CD8-positive, alpha-beta memory T cell (primary cell): Measurements from ENCODE around the gene TRIP13. TPM values are rescaled to one million over a fixed set of nuclear protein-coding genes. Genes with fewer than 3 reads are reported as not detected.
A peak's percentile ranks its signal among the peaks of the same experiment; 100 is the strongest.

Experiments
- CTCF ChIA-PET: fragments of 350-600 bp; sonication (Branson Sonifier 250); formaldehyde crosslinking; loops from one replicate; lab custom pipeline; 2021; ENCODE audit warnings: antibody characterized with exemption; lab: Charles Lee
- POLR2A ChIA-PET: fragments of 350-600 bp; sonication (Branson Sonifier 250); formaldehyde crosslinking; loops from one replicate; lab custom pipeline; 2021; ENCODE audit warnings: antibody characterized with exemption; lab: Charles Lee
- DNase-seq, 5 donors: peaks; one replicate each; pipeline versions ENCODE4 v3.0.0 to v3.0.0-alpha.2; 2020 to 2022; ENCODE audit warnings: mixed read lengths in 1 of 5
- H3K27ac ChIP-seq: one replicate; pipeline ENCODE4 v1.7.0; 2013; ENCODE audit warnings: low read depth, mild to moderate bottlenecking, low read length, moderate library complexity
- H3K27me3 ChIP-seq: 2 replicates; pipeline ENCODE4 v1.7.0; 2013; ENCODE audit warnings: low read length, mild to moderate bottlenecking; ENCODE audit not compliant: insufficient read depth, poor library complexity, severe bottlenecking
- H3K36me3 ChIP-seq: 2 replicates; pipeline ENCODE4 v1.7.0; 2013; ENCODE audit warnings: mild to moderate bottlenecking, low read length, moderate library complexity; ENCODE audit not compliant: insufficient read depth
- H3K4me1 ChIP-seq: 2 replicates; pipeline ENCODE4 v1.7.0; 2013; ENCODE audit warnings: mild to moderate bottlenecking, low read length, moderate library complexity; ENCODE audit not compliant: insufficient read depth
- H3K4me3 ChIP-seq: 2 replicates; pipeline ENCODE4 v1.7.0; 2013; ENCODE audit warnings: mild to moderate bottlenecking, low read length
- H3K9me3 ChIP-seq: 2 replicates; pipeline ENCODE4 v1.7.0; 2013; ENCODE audit warnings: mild to moderate bottlenecking, low read length
- H3K27ac Mint-ChIP-seq, 8 donors: one replicate each; pipeline ENCODE4 v1.8.0; 2020 to 2021; ENCODE audit warnings: mixed read lengths in 8 of 8, mild to moderate bottlenecking in 6 of 8, inconsistent platforms in 3 of 8, moderate library complexity in 3 of 8
- H3K27me3 Mint-ChIP-seq, 2 donors: one replicate each; pipeline ENCODE4 v1.8.0; 2020 to 2021; ENCODE audit warnings: mixed read lengths in 2 of 2, mild to moderate bottlenecking in 1 of 2, moderate library complexity in 1 of 2
- H3K36me3 Mint-ChIP-seq, 3 donors: one replicate each; pipeline ENCODE4 v1.8.0; 2020 to 2021; ENCODE audit warnings: mixed read lengths in 3 of 3, inconsistent platforms in 1 of 3, mild to moderate bottlenecking in 1 of 3
- H3K4me1 Mint-ChIP-seq, 3 donors: one replicate each; pipeline ENCODE4 v1.8.0; 2020 to 2021; ENCODE audit warnings: mixed read lengths in 3 of 3, inconsistent platforms in 1 of 3, mild to moderate bottlenecking in 1 of 3
- H3K4me3 Mint-ChIP-seq, 7 donors: one replicate each; pipeline ENCODE4 v1.8.0; 2020 to 2021; ENCODE audit warnings: mixed read lengths in 7 of 7, mild to moderate bottlenecking in 6 of 7, moderate library complexity in 4 of 7, inconsistent platforms in 2 of 7
- H3K9me3 Mint-ChIP-seq, 5 donors: one replicate each; pipeline ENCODE4 v1.8.0; 2020 to 2022; ENCODE audit warnings: mixed read lengths in 5 of 5, mild to moderate bottlenecking in 3 of 5, moderate library complexity in 2 of 5, inconsistent platforms in 1 of 5
- polyA plus RNA-seq: library from polyadenylated mRNA; unstranded; fragments of 300-500 nt; fragmentation: Illumina TruSeq; gene quantifications from one replicate; pipeline ENCODE4 v1.2.3, GENCODE V29; 2021
- total RNA-seq, 2 experiments: library from RNA; stranded (reverse); gene quantifications; one replicate each; pipeline ENCODE4 v1.2.3, GENCODE V29; 2021

TRIP13 gene
- total and polyA plus RNA-seq, 3 experiments from 2014 or later, result 0.12 to 40.7 (median 37.5) TPM

DNA sequence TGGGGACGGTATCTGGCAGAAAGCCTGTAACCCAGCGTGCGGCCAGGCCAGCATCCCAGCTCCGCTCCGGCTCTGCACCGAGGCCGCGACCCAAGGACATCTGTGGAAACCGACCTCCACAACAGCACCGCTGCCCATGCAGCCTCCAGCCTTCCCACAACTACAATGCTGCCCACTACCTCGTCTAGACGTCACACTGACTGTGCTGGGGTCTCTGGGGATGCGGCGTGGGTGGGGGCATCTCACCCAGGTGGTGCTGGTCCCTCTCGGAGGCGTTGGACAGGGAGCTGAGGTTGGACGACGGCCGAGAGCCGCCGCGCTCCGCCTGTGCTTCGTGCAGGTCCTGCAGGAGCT, 27.5 kb upstream of the TRIP13 start:
- H3K4me3 Mint-ChIP-seq, result no peak overlapping the region
- H3K4me1 Mint-ChIP-seq, result peaks cover 0 to 8% (median 0%) of the 10 kb centered on the region in 3 donors
- H3K27me3 Mint-ChIP-seq, result no peaks in the 10 kb centered on the region
- peaks cover 28% of the 10 kb centered on the region for H3K36me3 ChIP-seq
- H3K27ac Mint-ChIP-seq, result no peak overlapping the region
- DNase-seq, result no peak
- H3K9me3 Mint-ChIP-seq, result no peaks in the 10 kb centered on the region
- no peak overlapping the region for H3K27ac ChIP-seq
- no peaks in the 10 kb centered on the region for H3K27me3 ChIP-seq
- no peaks in the 10 kb centered on the region for H3K9me3 ChIP-seq
- peaks cover 10 to 78% (median 21%) of the 10 kb centered on the region in 3 donors for H3K36me3 Mint-ChIP-seq
- no peaks in the 10 kb centered on the region for H3K4me1 ChIP-seq
- POLR2A ChIA-PET, result no interaction called here
- no peak overlapping the region for H3K4me3 ChIP-seq
- CTCF ChIA-PET, result no interaction called here

DNA sequence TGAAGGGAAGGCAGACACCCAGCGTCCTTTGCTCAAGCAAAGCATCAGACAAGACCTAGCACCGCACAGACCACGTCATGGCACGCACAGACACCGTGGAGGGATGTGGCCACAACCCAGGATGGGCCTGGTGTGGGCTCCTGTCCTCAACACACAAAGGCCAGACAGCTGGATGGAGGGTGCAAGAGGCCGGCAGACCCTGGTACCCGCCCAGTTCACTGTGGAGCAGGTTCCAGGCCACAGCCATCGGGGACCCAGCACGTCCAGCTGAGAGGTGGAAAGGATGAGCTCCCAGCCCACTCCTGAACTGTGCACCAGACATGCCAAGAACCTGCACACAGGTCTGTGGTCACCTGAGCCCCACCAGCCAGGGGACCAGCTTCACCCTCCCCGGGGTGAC, 26.9 kb upstream of the TRIP13 start:
- DNase-seq, result no peak
- H3K4me3 Mint-ChIP-seq, result no peak overlapping the region
- no peaks in the 10 kb centered on the region for H3K9me3 Mint-ChIP-seq
- Histone ChIP-seq H3K27ac (no peak overlapping the region), H3K36me3 (peaks cover 32% of the 10 kb centered on the region), H3K9me3 (no peaks in the 10 kb centered on the region), H3K27me3 (no peaks in the 10 kb centered on the region), H3K4me1 (no peaks in the 10 kb centered on the region), H3K4me3 (no peak overlapping the region)
- no peaks in the 10 kb centered on the region for H3K27me3 Mint-ChIP-seq
- ChIA-PET CTCF (no interaction called here), POLR2A (no interaction called here)
- peaks cover 10 to 84% (median 25%) of the 10 kb centered on the region in 3 donors for H3K36me3 Mint-ChIP-seq
- peak overlapping the region in 1 of 8 donors; percentile 55 for H3K27ac Mint-ChIP-seq
- H3K4me1 Mint-ChIP-seq, result peaks cover 0 to 8% (median 0%) of the 10 kb centered on the region in 3 donors

GRCh38 chr5:867300-867870, 25.3 kb upstream of the TRIP13 start:
- ChIA-PET POLR2A (no interaction called here), CTCF (no interaction called here)
- no peaks in the 10 kb centered on the region for H3K27me3 ChIP-seq
- peaks cover 42% of the 10 kb centered on the region for H3K36me3 ChIP-seq
- no peaks in the 10 kb centered on the region for H3K9me3 ChIP-seq
- H3K4me1 ChIP-seq, result no peaks in the 10 kb centered on the region
- Mint-ChIP-seq H3K9me3 (no peaks in the 10 kb centered on the region), H3K36me3 (peaks cover 10 to 98% (median 28%) of the 10 kb centered on the region in 3 donors), H3K27me3 (no peaks in the 10 kb centered on the region), H3K4me1 (peaks cover 0 to 8% (median 0%) of the 10 kb centered on the region in 3 donors), H3K27ac (peak overlapping the region in 2 of 8 donors; percentile 15 to 38), H3K4me3 (no peak overlapping the region)
- no peak overlapping the region for H3K27ac ChIP-seq
- no peak overlapping the region for H3K4me3 ChIP-seq
- DNase-seq, result no peak

DNA sequence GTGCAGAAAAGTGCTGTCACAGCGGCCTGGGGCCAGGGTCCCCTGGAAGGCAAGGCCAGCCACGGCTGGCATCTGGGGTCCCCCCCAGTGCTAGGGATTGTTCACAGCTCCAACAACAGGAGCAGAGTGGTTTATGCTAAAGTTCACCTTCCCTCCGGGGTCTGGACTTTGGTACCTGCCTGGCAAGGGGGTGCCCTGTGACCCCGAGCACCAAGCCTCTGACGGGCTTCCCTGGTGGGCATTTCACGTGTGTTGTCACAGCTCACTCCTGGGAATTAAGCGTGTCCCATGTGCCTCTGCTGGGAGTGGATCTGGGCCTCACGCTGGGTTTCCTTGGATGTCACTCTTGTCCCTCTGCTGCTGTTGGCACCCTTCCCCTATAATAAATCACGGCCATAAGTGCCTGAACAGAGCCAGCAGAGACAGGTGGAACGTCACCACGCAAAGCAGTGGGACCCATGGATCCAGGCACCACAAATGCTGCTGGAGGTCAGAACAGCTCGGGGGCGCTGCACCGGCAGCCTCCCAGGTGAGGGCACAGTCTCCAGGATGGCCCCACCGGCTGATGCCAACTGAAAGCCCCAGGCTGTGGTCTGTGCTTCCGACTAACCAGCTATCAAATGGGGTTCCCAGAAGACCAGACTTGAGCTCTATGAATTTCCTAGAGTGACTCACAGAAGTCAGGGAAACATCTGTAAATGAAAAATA, 24.1 kb upstream of the TRIP13 start:
- Mint-ChIP-seq H3K27ac (peak overlapping the region in 2 of 8 donors; percentile 17 to 46), H3K27me3 (no peaks in the 10 kb centered on the region), H3K9me3 (no peaks in the 10 kb centered on the region), H3K36me3 (peaks cover 10 to 96% (median 32%) of the 10 kb centered on the region in 3 donors), H3K4me3 (no peak overlapping the region), H3K4me1 (peaks cover 0 to 8% (median 3%) of the 10 kb centered on the region in 3 donors)
- no peaks in the 10 kb centered on the region for H3K9me3 ChIP-seq
- H3K27me3 ChIP-seq, result no peaks in the 10 kb centered on the region
- H3K4me3 ChIP-seq, result no peak overlapping the region
- no peaks in the 10 kb centered on the region for H3K4me1 ChIP-seq
- DNase-seq, result no peak
- no peak overlapping the region for H3K27ac ChIP-seq
- POLR2A ChIA-PET, result no interaction called here
- CTCF ChIA-PET, result no interaction called here
- peaks cover 51% of the 10 kb centered on the region for H3K36me3 ChIP-seq

- H3K27me3 Mint-ChIP-seq, result no peaks in the 10 kb centered on the region
- Histone ChIP-seq H3K4me1 (no peaks in the 10 kb centered on the region), H3K36me3 (peaks cover 65% of the 10 kb centered on the region), H3K27ac (no peak overlapping the region), H3K4me3 (no peak overlapping the region), H3K9me3 (no peaks in the 10 kb centered on the region), H3K27me3 (no peaks in the 10 kb centered on the region)
- ChIA-PET CTCF (no interaction called here), POLR2A (no interaction called here)
- DNase-seq, result no peak
- peaks cover 10 to 97% (median 35%) of the 10 kb centered on the region in 3 donors for H3K36me3 Mint-ChIP-seq
- H3K9me3 Mint-ChIP-seq, result no peaks in the 10 kb centered on the region
- H3K4me1 Mint-ChIP-seq, result peaks cover 0 to 16% (median 9%) of the 10 kb centered on the region in 3 donors
- H3K4me3 Mint-ChIP-seq, result no peak overlapping the region
- peak overlapping the region in 1 of 8 donors; percentile 54 for H3K27ac Mint-ChIP-seq
Measured at GRCh38 chr5:870956-871355, 21.7 kb upstream of the TRIP13 start.

GRCh38 chr5:871596-872298, 20.9 kb upstream of the TRIP13 start:
- H3K27me3 ChIP-seq, result no peaks in the 10 kb centered on the region
- no peak for DNase-seq
- Mint-ChIP-seq H3K9me3 (no peaks in the 10 kb centered on the region), H3K36me3 (peaks cover 6 to 97% (median 30%) of the 10 kb centered on the region in 3 donors), H3K27ac (no peak overlapping the region), H3K4me3 (no peak overlapping the region), H3K27me3 (no peaks in the 10 kb centered on the region), H3K4me1 (peaks cover 0 to 16% (median 9%) of the 10 kb centered on the region in 3 donors)
- CTCF ChIA-PET, result no interaction called here
- peaks cover 70% of the 10 kb centered on the region for H3K36me3 ChIP-seq
- H3K27ac ChIP-seq, result no peak overlapping the region
- H3K4me3 ChIP-seq, result no peak overlapping the region
- POLR2A ChIA-PET, result no interaction called here
- H3K9me3 ChIP-seq, result no peaks in the 10 kb centered on the region
- H3K4me1 ChIP-seq, result no peaks in the 10 kb centered on the region

DNA sequence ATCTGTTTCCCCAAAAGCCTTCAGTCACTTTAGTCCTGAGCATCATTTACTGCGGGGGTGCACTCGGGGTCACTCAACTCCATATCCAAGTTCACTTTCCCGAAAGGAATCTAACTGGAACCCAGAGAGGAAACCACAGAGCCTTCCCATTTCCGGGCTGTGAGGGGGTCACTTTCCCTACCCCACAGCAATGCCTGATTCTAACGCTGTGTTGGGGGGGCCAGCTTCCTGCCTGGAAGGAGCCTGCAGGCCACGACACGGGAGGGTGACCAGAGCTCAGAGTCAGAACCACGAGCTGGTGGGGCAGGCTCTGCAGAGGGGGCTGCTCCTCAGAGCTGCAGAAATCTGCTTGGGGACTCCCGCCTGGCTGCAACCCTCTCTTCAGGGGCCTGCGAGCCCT, 20.4 kb upstream of the TRIP13 start:
- H3K27me3 ChIP-seq, result no peaks in the 10 kb centered on the region
- Mint-ChIP-seq H3K36me3 (peaks cover 6 to 97% (median 30%) of the 10 kb centered on the region in 3 donors), H3K4me1 (peaks cover 0 to 16% (median 9%) of the 10 kb centered on the region in 3 donors), H3K4me3 (no peak overlapping the region), H3K27ac (no peak overlapping the region), H3K27me3 (no peaks in the 10 kb centered on the region), H3K9me3 (no peaks in the 10 kb centered on the region)
- H3K27ac ChIP-seq, result no peak overlapping the region
- no peak for DNase-seq
- no peaks in the 10 kb centered on the region for H3K4me1 ChIP-seq
- peaks cover 74% of the 10 kb centered on the region for H3K36me3 ChIP-seq
- H3K9me3 ChIP-seq, result no peaks in the 10 kb centered on the region
- CTCF ChIA-PET, result no interaction called here
- no peak overlapping the region for H3K4me3 ChIP-seq
- POLR2A ChIA-PET, result no interaction called here

GRCh38 chr5:873328-873727, 19.4 kb upstream of the TRIP13 start:
- H3K27me3 ChIP-seq, result no peaks in the 10 kb centered on the region
- no peaks in the 10 kb centered on the region for H3K9me3 Mint-ChIP-seq
- no peak overlapping the region for H3K4me3 Mint-ChIP-seq
- H3K27ac Mint-ChIP-seq, result peak overlapping the region in 3 of 8 donors; percentile 39 to 92 (median 51)
- H3K9me3 ChIP-seq, result no peaks in the 10 kb centered on the region
- CTCF ChIA-PET, result no interaction called here
- no peak overlapping the region for H3K4me3 ChIP-seq
- H3K27me3 Mint-ChIP-seq, result no peaks in the 10 kb centered on the region
- DNase-seq, result no peak
- peaks cover 0 to 9% (median 9%) of the 10 kb centered on the region in 3 donors for H3K4me1 Mint-ChIP-seq
- peaks cover 10 to 97% (median 25%) of the 10 kb centered on the region in 3 donors for H3K36me3 Mint-ChIP-seq
- POLR2A ChIA-PET, result no interaction called here
- peaks cover 75% of the 10 kb centered on the region for H3K36me3 ChIP-seq
- no peak overlapping the region for H3K27ac ChIP-seq
- H3K4me1 ChIP-seq, result no peaks in the 10 kb centered on the region
